Stimulated activated CD4-positive, alpha-beta T cell treated with anti-CD3 and anti-CD28 coated beads, Interleukin-12 subunit alpha, Interleukin-12 subunit beta, amount 100 ng/mL, for 4 hours (primary cell): ENCODE data around the gene PDE4D.
"Not testable (repeated sequence)": the region's sequence is repeated elsewhere in the genome, so short reads cannot be mapped to it uniquely, and the experiment has no call there.

ENCODE experiments used
- DNase-seq: peaks from one replicate; pipeline ENCODE4 v3.0.0-alpha.2; 2020

PDE4D gene

DNA sequence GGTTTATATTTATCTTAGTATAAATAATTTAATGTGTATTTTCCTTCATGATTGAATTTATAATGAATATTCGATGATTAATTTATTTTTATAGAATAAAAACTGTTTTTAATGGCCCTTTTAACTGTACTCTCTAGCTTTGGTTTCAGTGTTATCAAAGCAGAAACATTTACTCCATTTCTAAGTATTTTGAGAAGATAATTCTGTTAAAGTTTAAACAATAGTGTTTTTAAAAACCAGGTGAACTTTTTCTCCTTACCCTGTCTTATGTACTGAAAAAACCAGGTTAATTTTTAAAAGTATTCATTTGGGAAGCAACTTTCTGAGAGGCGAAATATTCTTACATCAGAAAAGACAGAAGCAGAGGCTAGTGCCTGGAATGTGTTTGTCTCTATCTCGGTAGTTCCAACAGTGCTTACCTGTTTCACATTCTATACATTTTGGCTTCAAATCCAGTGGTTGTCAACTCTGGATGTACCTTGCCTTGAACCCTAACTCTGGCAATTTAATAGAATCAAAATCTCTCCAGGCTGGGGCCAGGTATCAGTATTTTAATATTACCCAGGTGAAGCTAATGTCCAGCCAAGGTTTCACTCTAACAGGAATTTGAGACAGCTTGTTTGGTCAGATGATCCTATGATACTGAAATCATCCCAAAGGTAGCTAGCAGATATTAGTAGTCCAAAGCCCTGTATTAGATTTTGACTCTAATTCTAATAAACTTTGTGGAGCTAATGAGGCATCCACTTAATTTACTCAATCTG lies 434.4 kb downstream of the PDE4D start:
- DNase-seq: no peak

DNA sequence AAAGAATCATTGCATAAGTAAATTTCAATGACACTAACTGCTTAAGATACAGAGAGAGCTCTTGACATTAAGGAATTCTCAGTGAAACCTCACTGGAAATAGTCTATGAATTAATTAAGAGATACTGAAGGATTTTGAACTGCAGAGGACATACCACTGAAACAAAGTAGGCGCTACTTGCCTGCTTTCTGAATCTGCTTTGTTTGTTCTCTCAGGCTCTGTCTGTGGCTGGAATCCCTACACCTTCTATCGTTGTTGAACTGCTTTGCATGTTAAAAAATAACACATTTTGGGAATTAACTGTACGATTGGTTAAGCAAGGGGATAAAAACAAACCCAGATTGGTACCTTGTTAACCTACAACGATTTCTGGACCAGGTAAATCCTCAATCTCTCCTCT lies 435.2 kb downstream of the PDE4D start:
- DNase-seq: no peak

DNA sequence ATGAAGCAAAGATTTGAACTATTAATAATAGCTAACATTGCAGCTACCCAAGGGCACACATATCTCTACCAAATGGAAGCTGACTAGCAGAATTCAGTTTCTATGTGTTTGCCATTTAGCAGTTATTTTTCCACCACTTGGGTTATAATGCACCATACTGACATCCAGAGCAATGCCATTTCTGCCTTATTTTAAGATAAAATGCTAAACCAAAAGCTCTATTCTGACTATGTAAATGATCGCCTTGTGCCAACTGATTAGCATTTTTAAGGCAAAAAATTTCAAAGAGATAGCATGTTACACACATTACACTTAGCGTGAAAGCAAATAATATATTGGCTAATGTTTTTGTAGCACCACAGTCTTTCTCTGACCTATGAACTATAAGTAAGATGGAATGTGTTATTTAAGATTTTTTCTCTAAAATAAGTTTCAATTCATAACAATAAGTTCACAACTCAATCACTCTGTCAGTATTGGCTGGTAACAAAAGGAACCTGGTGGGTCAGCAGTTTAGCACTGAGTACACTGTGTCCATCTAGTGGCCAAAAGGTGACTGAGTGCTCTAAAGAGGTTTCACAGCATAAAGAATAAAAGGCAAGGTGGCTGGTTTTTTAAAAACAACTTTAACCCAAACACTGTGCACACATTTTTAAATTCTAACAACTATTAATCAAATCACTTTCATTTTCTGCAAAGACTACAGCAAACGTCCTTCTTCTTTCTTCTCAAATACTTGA lies 443.5 kb downstream of the PDE4D start:
- no peak for DNase-seq

DNA sequence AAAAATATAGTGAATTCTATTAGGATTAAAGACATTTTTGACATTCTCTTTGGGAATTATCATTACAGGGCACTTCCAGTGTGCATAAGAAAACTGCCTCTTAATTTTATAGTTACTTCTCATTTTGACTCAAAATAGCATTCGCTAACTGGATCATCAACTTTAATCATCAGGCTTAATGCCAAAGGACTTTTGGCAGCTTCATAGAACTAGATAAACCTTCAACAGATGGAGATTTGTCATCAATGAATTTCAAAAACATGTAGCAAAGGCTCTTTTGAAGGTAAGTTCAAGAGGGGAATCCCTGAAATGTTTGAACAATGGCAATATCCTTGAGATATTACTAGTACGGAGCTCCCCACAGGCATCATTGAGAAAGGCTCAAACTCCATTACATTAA lies 447.2 kb downstream of the PDE4D start:
- no peak for DNase-seq

DNA sequence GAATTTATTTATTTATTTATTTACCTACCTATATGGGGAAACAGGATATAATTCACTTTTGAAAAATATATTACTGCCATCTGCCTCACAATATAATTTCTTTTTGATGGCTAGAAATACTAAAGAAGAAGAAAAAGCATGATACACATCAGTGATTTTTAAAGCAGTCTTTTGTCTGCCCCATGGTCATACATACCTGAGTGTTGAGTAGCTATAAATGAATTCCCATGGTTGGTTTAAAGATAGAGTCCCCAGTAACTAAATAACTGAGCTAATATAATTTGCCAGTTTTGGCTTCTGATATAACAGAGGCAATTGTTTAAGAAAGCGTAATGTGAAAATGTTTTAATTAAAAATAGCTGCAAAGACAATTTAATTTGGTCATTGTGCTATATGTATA lies 447.8 kb downstream of the PDE4D start:
- no peak for DNase-seq

DNA sequence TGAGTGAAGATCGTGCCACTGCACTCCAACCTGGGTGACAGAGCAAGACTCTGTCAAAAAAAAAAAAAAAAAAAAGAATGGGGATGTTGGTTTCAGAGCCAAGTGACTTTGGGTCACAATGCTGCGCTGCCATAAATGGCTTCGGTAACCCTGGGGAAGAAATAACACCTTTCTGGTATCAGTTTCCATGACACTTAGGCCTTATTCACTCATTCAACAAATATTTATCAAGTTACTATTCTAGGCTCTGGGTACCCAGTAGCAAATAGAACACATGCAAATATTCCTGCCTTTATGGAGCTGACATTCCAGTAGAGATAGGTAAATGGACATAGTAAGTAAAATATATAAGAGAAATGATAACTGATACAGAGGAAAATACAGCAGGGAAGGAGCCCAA lies 454.2 kb downstream of the PDE4D start:
- no peak for DNase-seq

DNA sequence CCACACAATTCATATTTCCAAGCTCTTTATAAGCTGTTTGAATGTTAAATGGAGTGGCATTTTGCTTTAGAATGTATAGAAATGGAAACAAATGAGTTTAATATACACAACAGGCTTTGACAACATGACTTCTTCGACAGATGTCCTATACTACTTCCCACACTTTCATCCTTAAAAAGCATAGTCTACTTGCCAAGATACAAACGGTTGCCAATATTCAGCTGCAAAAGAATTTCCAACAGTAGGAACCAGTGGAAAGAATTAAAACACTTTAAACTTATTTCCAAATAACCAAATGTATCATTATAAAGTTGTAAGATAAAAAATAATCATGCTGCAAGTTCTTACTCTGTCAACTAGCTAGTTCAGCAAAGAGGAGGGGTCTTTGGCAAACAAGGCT lies 456.4 kb downstream of the PDE4D start:
- no peak for DNase-seq

DNA sequence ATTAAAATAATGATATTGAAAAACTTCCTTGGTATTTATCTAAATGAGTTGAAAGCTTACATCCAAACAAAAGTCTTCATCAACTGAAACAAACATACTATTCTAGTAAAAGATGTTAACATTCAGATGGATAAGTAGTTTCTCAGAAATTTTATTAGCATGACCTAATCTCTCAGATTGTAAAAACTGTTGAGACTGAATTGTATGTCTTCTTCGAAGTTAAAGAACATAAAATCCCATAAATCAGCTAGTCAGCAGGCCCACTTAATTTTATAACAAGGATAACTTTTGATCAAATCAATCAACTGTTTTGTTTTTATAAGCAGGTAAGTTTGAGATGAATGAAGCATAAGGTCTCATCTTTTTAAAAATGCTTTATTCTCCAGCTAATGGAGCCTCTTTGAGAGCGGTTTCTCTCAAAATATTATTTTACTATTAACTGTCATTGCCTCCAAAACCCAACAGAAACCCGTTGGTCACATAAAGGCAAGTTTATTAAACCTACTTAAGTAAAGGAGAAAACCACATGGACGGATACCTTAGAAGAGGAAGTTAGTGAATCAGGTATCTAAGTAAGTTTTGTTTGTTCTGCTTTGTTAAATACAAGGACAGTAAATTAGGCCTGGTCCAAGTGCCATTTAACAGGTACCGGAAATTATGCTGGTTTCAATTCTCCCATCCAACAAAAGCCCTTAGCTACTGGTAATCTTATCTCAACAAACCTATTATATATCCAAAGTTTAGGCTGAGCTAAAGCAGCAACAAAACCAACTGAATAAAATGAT lies 457.0 kb downstream of the PDE4D start:
- DNase-seq: no peak

DNA sequence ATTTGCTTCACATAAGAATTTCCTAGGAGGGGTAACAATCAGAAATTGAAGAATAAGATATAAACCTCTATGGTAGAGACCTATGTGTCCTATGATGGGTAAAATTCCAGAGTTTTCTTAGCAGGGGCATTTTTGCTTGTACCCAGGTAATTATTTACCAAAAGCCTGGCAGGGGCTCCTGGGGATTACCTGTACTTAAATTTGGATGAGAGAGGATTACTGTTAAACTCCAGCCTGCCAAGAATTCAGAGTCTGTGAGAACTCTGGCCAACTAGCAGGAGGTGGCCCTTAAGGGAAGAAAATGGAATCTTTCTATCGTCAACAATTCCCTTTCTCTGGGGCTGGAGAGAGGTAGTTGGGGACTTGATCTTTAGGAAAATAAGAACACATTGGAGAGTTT lies 460.4 kb downstream of the PDE4D start:
- DNase-seq: no peak

DNA sequence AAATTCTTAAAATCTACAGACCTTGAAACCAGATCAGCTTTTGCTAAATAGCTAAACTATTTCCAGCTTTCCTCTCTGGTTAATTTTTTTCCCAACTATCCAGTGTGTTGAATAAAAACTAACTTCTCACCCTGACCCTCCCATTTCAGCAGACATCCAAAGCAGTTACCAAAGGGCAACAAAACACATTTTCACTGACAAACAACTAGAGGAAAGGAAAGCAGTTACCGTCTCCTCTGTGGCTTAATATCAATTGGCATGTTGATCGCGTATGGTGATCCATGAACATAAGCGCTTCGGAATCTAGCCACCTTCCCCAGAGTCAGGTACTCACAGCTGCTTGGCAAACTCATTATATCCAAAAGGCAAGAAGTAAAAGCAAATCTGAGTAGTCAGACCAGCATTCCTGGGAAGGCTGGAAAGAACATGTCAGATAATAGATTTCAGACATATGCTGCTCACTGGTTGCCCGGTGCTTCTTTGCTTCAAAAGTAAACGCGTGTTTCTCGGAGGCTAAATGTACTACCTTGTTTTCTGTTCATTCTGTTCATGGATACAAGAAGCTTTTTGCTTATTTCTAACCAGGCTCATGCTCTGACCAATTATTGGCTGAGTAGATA lies 463.4 kb downstream of the PDE4D start:
- DNase-seq: no peak

DNA sequence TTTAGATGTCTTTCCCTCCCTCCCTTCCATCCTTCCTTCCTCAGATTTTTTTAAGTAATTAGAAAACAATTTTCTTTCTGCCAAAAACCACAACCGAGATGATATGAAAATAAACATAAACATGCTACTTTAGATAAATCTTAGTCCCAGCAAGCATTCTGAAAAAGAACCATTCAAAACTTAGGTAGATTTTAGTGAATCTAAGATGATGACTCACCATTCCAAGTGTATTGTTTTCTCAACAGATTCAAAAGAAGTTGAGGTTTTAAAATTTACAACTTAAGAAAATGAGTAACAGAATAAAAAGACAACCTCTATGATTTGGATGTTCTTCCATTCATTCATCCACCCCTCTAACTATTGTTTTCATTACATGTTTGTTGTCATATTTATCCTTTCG lies 465.1 kb downstream of the PDE4D start:
- no peak for DNase-seq

DNA sequence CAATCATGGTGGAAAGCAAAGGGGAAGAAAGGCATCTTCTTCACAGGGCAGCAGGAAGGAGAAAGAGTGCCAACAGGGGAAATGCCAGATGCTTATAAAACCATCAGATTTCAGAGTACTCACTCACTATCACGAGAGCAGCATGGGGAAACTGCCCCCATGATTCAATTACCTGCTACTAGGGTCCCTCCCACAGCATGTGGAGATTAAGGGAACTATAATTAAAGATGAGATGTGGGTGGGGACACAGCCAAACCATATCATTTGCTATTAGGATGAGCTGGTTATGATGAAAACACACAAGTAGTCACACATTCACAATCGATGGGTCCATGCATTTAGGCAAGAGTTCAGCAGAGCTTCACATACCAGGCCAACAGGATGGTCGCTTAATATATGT lies 469.0 kb downstream of the PDE4D start:
- DNase-seq: no peak

DNA sequence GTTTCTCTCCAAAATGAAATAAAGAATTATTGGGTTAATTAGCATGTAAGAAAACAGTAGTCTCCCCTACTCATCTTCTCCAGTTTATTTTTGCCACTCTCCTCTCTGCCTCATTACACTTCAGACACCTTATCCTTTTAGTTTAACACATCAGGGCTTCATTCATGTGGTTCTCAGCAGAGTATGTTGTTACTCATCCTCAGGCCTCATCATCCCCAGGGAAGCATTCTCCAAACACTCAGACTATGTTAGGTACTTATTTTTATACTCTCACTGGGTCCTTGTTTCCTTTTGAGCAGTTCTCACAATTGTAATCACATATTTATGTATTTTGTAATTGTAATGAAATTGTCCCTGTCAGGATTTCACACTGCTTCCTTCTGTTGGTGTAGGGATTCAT lies 470.5 kb downstream of the PDE4D start:
- no peak for DNase-seq

DNA sequence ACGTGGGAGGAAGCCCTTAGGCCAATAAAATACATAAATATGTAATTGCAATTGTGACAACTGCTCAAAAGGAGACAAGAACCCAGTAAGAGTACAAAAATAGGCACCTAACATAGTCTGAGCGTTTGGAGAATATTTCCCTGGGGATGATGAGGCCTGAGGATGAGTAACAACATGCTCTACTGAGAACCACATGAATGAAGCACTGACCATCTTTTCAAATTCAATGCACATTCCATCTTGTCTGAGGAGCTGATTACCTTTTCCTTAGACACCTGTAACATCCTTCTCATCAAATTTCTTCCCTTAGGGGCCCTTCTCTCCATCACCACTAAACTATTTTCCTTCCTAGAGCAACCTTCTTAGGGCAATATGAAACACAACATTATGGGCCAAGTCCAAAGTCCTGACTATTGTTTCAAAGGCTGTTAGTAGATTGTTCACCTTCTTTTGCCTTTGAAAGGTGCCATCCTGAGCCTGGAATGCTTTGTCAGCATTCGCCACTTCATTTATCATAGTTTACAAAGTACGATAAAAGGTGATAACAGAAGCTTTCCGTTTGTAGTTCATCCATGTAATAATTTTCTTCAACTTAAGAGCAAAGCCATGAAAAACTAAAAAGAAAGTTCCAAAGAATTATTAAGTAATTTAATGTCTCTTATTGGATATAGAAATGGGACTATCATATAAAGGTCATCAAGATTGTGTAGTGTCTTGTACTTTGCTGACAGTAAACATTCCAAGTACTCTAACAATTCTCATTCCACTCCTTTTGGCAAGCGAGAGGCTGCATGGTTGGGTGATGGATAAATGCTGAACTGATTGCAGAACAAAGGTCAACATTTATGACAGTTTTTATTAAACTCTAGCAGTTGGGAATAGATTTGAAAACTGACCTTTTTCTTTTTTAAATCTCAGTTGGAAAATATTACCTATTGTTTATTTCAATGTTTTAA lies 471.3 kb downstream of the PDE4D start:
- DNase-seq: no peak

DNA sequence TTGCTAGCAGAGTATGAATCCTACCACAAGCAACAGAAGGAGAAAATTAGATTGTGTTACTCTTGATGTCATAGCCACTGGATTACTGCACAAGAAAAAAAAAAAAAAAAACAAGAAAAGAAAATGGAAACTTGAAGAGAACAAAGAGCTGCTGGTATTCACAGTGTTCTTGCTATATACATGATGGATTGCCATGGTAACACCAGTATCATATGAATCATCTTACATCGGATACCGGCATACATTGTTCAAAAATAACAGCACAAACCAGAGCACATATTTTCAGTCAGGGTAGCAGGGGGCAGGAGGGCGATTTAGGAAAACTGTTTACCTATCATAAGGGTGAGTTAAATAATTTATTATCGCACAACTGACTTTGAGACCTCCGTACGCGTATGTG lies 472.9 kb downstream of the PDE4D start:
- no peak for DNase-seq

DNA sequence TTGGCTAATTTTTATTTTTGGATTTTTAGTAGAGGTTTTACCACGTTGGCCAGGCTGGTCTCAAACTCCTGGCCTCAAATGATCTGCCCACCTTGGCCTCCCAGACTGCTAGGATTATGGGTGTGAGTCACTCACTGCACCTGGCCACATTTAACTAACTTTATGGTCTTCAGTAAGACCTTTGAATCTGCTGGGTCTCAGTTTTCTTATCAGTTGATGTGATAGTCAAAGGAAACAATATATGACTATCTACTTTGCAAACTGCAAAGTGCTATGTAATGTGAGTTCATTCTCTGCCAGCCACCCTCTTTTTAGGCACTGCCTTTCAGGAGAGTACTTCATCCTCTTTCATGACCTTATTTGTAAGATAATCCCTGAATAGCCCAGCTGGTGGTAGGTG lies 474.7 kb downstream of the PDE4D start:
- no peak for DNase-seq

DNA sequence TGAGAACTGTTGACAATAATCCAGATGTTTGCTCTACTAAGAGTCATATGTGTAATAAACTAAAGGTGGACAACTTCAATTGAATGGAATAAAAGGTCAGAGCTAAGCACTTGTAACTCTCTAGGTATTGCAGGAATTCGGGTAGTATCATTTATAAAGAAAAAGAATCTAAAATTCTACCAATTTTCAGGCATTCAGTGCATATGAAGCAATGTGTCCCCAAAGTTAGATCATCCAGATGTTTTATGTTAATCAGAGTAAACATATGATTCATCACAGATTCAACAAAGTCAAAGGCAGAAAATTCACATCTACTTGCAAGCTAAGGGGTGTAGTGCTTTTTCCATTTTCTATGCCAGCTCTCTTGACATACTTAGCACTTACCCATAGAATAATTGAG lies 477.1 kb downstream of the PDE4D start:
- DNase-seq: no peak

DNA sequence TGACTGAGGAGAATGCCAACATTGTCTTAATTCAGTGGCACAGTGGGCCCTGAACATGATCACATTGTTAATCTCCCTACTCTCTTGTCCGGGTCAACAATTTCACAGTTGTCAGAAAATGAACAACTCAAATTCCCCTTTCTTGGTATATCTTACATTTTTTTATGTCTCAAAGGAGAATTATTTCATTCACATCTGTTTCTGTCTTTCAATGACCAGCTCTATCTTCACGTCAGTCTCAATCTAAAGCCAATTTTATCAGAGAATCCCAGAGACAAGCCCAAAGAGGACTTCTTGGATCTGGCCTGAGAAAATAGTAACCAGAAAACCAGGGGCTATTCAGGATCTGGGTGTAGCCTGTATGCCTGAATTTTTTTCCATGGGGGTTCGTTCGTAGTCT lies 477.5 kb downstream of the PDE4D start:
- no peak for DNase-seq

DNA sequence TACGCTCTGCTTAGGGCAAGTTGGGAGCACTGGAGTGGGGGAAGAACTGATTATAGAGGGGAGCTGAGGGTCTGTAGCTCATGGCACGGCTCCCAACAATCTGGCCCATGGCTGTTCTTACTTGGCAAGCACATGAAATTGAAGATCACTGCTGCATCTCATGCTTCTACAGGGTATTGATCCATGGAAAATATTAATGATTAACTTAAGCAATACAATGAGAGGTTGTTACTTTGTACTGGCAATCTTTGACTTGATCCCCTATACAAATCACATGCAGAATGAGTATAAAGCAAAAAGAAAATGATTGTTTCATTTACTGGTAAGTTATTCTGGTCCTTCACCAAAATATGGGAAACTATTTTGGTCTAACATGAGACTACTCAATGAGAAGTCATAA lies 481.1 kb downstream of the PDE4D start:
- DNase-seq: no peak

DNA sequence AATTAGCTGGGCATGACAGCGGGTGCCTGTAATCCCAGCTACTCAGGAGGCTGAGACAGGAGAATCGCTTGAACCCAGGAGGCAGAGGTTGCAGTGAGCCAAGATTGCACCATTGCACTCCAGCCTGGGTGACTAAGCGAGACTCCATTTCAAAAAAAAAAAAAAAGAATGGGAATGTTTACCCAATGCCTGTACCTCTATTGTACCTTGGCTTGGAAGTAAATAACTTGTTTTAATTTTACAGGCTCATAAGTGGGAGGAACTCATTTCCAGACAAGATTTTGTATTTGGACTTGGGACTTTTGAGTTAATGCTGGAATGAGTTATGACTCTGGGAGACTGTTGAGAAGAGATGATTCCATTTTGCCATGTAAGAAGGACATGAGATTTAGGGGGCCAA lies 484.5 kb downstream of the PDE4D start:
- DNase-seq: not testable (repeated sequence)

DNA sequence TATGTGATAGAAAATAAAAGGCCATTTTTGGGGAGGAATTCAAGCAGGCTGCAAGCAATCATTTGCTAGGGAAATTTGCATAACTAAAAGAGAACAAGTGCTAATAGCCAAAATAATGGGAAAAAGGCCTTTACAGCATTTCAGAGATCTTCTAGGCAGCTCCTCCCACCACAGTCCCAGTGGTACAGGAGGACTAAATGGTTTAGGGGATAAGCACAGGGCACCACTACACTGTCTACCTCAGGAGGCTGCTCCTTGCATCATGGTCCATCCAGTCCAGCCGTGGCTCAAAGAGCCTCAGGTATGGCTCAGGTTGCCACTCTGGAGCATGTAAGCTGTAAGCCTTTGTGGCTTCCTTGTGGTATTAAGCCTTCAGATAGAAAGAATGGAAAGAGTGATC lies 485.6 kb downstream of the PDE4D start:
- DNase-seq: no peak

DNA sequence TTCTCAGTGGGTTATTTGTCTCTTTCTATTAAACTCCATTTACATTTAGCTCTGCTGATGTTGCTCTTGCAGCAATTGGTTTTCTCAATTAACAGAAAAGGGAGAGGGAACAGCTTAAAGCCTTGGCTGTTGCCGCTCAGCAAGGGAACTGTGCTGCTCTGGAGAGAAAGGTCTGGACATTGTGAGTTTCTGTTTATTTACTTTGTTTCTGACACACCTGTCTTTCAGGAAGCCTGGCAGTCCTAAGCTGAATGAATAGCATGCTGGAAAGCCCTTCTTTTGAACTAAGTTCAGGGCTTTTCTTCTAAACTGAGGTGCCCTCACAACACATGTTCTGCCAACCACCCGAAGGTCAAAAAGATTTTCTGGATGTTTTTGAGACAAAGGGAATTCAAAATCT lies 491.9 kb downstream of the PDE4D start:
- DNase-seq: no peak
